ENCODE measurements around the gene ST6GALNAC3.

DNA sequence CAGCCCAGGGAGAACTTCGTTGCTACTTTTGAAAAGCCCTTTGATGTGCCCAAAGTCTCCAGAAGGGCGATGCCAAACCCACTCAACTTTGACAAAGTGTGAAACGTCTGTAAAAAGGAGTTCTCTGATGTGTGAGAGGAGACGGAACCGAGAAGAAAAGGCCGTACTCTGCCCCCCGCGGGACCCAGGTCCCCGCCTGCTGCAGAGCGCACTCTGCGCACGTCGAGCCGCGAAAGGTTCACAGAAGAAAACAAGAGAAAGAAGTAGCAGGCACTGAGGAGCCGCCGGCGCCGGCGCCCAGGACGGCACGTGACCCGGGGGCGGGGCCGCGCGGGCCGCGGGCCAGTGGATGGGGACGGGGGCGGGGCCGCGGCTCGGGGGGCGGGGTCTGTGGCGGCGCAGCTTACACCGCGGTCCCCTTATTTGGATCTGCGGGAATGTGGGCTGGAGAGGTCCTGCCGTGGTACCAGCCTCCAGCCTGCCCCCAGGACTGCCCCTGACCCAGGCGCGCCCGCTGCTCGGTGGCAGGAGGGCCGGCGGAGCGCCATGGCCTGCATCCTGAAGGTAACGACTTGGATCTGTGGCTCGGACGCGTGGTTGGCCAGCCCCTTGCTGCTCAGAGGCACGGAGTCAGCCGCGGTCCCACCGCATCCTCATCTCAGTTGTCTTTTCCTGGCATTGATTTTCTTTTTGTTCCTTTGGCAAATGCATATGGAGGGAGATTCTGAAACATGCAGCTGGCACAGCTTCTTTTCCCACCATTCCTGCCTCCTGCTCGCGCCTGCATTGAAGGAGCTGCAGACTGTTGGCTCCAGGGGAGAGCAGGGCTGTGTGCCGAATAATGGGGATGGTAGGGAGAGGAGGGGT, at the start of gene ST6GALNAC3:
- TF ChIP-seq, protein P1, sequence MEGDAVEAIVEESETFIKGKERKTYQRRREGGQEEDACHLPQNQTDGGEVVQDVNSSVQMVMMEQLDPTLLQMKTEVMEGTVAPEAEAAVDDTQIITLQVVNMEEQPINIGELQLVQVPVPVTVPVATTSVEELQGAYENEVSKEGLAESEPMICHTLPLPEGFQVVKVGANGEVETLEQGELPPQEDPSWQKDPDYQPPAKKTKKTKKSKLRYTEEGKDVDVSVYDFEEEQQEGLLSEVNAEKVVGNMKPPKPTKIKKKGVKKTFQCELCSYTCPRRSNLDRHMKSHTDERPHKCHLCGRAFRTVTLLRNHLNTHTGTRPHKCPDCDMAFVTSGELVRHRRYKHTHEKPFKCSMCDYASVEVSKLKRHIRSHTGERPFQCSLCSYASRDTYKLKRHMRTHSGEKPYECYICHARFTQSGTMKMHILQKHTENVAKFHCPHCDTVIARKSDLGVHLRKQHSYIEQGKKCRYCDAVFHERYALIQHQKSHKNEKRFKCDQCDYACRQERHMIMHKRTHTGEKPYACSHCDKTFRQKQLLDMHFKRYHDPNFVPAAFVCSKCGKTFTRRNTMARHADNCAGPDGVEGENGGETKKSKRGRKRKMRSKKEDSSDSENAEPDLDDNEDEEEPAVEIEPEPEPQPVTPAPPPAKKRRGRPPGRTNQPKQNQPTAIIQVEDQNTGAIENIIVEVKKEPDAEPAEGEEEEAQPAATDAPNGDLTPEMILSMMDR (IDR thresholded peaks at IDR 0.05; ENCODE audit: low read length), result no peak
- no peak for TF ChIP-seq EZH2 (optimal IDR thresholded peaks at IDR 0.05; ENCODE audit: low read depth, low read length)
- no peak for TF ChIP-seq EZH2phosphoT487 (IDR thresholded peaks at IDR 0.05; ENCODE audit: low read length)

Measured in MM.1S (cell line).